Hippocampal formation (tissue), 2 donors: ENCODE measurements around the gene EMP1.

ENCODE experiments used
- DNase-seq, 2 donors: peaks; one replicate each; lab custom pipeline; 2025; lab: John Stamatoyannopoulos, UW

Gene EMP1

GRCh38 chr12:13197526-13198143, 1.1 kb downstream of the EMP1 start:
- no peak for DNase-seq

DNA sequence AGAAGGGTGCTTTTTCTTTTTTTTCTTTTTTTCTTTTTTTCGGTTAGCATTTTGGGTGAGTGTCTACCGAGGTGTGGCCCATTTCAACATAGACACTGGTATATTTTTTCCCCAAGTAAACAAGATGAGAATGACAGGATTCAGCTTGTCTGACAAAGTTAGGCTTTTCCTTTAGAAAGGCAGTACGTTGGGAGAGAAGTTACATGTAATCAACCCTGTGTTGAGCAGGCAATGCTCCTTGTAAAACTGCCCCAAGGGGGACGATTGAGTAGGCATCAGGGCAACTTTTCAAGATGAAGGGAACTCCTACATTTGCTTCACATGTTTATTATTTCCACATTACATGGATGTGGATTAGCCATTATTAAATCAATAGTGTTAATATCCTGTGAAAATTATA, 1.7 kb downstream of the EMP1 start:
- no peak for DNase-seq

- DNase-seq = no peak
Observed at GRCh38 chr12:13198876-13199275, 2.4 kb downstream of the EMP1 start.

DNA sequence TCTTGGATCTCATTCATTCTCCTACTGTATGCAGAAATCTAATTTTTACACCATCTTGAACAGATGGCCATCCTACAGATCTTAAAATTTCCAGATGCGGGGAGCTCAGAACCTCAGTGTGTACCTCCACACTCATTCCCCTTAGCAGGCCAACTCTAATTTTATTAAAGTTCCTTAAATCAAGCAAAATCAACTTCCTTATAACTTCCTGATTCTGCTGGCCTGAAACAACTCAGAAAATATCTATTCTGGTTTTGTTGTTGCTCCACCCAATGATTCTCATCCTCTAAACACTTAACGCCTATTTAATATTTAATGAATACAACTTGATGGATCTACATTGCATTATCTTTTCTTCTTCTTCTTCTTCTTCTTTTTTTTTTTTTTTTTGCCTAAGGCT, 3.1 kb downstream of the EMP1 start:
- no peak for DNase-seq

- DNase-seq = no peak
Observed at GRCh38 chr12:13200841-13201240, 4.3 kb downstream of the EMP1 start.

DNA sequence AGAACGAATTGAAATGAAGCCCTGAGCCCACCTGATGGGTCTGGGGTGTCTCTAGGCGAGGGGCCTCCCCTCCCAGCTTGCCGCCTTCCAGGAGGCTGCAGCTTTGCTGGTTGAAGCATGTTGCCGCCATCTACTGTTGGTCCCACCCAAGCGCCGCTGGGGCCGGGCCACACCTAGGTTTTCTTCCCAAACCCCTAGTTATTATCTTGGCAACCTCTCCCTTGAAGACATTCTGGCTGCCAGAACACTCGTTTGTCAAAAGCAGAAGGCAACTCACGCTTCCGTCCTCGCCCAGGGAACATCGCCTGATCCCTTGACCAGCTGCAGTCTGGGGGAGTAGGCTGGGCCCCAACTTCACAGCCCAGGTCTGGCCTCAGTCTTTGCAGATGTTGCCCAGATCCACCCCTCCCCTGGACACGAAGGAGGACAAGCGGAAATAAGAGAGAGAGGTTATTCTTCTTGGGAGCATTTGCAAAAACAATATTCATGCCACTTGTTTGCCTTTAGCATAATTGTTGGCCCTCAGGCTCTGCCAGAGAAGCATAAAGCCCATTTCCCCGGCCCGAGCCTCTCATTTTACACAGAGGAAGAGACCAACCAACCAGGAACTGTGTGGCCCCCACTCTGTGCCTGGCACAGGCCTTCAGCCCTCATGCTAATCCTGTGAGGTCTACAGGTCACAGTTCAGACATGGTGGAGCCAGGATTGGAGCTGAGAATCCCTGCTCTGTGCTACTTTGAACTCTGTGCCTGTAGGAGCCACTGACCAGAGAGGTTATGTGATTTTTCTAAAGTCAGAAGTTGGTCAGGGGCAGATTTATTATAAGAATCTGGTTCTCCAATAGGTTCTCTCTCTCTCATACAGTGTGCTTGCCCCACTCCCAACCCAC, 6.8 kb downstream of the EMP1 start:
- no peak for DNase-seq

GRCh38 chr12:13204428-13204827, 7.9 kb downstream of the EMP1 start:
- DNase-seq = no peak

DNA sequence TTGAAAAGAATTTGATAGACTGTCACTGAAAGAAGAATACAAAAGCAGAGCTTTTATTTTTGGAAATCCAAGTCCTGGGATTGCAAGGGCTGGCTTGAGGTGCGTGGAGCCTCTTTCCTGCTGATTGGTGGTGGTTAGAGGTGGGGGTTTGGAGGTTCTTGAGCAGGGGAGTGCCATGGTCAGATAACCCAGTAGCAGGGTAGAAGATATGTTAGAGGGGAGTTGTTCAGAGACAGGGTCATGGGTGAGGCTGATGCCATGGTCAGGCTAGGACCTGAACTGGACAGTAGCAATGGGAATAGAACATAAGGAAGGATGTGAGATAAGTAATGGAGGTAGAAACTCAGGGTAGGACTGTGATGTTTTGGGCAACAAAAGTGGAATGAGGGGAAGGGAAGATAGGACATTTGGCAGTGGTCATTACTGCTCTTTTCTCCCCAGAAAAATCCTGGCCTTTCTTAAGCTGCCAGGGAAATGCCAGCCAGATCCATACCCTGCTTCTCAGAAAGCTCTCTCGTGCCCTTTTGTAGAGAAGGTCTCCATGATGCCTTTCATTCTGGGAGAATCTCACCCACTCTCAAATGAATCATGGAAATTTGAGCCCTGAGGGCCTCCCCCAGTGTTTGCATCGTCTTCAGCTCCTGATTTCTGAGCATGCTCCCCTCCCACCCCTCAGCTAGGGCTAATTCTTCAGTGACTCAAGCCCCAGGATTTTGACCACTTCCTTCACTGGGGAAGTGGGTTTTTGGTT, 9.5 kb downstream of the EMP1 start:
- DNase-seq = no peak

GRCh38 chr12:13206560-13206897, 10.0 kb downstream of the EMP1 start:
- no peak for DNase-seq

GRCh38 chr12:13208533-13209435, 12.3 kb downstream of the EMP1 start:
- DNase-seq = peak in 1 of 2 donors; percentile 10

- no peak for DNase-seq
Observed at GRCh38 chr12:13209436-13210235, 13.1 kb downstream of the EMP1 start.

GRCh38 chr12:13210236-13211190, 14.0 kb downstream of the EMP1 start:
- DNase-seq = no peak

DNA sequence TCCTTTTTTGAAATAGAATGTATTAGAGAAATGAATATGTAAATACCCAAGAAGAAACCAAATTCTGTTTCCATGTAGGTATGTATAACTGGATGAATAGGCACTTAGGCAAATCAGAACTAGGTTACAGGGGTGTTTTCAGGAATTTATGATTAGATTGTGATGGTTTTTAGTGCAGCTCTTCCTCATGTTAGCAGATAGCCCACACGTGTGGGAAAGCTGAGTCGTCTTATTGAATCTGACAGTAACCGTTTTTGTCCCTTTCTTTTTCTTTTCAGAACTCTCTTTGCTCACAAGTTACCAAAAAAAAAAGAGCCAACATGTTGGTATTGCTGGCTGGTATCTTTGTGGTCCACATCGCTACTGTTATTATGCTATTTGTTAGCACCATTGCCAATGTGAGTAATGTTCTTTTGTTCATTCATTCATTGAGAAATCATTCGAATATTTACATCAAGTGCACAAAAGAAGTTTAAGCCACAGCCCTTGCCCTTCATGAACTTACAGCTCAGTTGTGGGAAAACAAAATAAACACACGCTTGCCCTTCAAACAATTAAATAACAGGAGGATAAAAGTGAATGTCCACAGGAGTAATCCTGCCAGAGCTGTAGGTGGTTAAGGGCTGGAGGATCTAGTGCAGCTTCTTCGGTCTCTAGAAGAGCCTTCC, 14.8 kb downstream of the EMP1 start:
- DNase-seq = no peak

- peak; percentile 41 to 81 for DNase-seq
Observed at GRCh38 chr12:13211859-13212664, 15.5 kb downstream of the EMP1 start.

- no peak for DNase-seq
Observed at GRCh38 chr12:13215056-13215455, 18.5 kb downstream of the EMP1 start.

- no peak for DNase-seq
Observed at GRCh38 chr12:13218641-13219040, 22.1 kb downstream of the EMP1 start.

GRCh38 chr12:13219320-13219719, 22.8 kb downstream of the EMP1 start:
- no peak for DNase-seq

- no peak for DNase-seq
Observed at GRCh38 chr12:13220838-13221237, 24.3 kb downstream of the EMP1 start.
